HEK293 (cell line): ENCODE data around the gene NEMP1.
"Not testable (repeated sequence)": the region's sequence is repeated elsewhere in the genome, so short reads cannot be mapped to it uniquely, and the experiment has no call there.

Experiments
- CTCF ChIA-PET: fragments of 350-600 bp; formaldehyde crosslinking; extraction: SDS; loops from one replicate; lab custom pipeline; 2021; ENCODE audit warnings: antibody characterized with exemption; lab: Yijun Ruan, JAX
- POLR2A ChIA-PET: fragments of 300-600 bp; formaldehyde crosslinking; extraction: SDS; loops from one replicate; lab custom pipeline; 2020; ENCODE audit warnings: antibody characterized with exemption, inconsistent platforms; lab: Yijun Ruan, JAX
- H3K27ac ChIP-seq: fragments of 200-500 bp; sonication (Bioruptor generic); 2 replicates; pipeline ENCODE4 v1.5.1; 2014; ENCODE audit warnings: low read depth, low read length, control low read depth, inconsistent platforms; ENCODE audit errors: extremely low read depth
- H3K36me3 ChIP-seq, 2 experiments: fragments of 200-500 bp in 1 of 2; sonication (Bioruptor generic) in 1 of 2; 1 replicate in 1 of 2; 2 replicates in 1 of 2; pipeline ENCODE4 v1.5.1; 2014 to 2017; ENCODE audit warnings: inconsistent platforms in 2 of 2, low read length in 2 of 2; ENCODE audit not compliant: control insufficient read depth in 2 of 2, insufficient read depth in 1 of 2
- H3K4me1 ChIP-seq: fragments of 200-500 bp; sonication (Bioruptor generic); 2 replicates; pipeline ENCODE4 v1.5.1; 2014; ENCODE audit warnings: mild to moderate bottlenecking, low read length, inconsistent platforms; ENCODE audit not compliant: control insufficient read depth, insufficient read depth
- H3K4me3 ChIP-seq: 2 replicates; pipeline ENCODE4 v1.5.1; 2011; ENCODE audit warnings: low read depth, mild to moderate bottlenecking, control low read depth, low read length, moderate library complexity
- H3K9me3 ChIP-seq: fragments of 200-500 bp; sonication (Bioruptor generic); 2 replicates; pipeline ENCODE4 v1.5.1; 2014; ENCODE audit warnings: low read depth, low read length, inconsistent platforms; ENCODE audit not compliant: control insufficient read depth, insufficient read depth
- EGR2 ChIP-seq: fragments of 450-650 bp; formaldehyde crosslinking; IDR thresholded peaks from 2 replicates; pipeline ENCODE4 v1.5.1; 2016; ENCODE audit warnings: low read depth, missing biosample characterization, missing genetic modification characterization
- KLF7 ChIP-seq: fragments of 450-650 bp; formaldehyde crosslinking; IDR thresholded peaks from 2 replicates; pipeline ENCODE4 v1.5.1; 2016; ENCODE audit warnings: missing biosample characterization, missing genetic modification characterization, borderline replicate concordance
- ZFHX2 ChIP-seq: fragments of 450-650 bp; formaldehyde crosslinking; conservative IDR thresholded peaks from 2 replicates; pipeline ENCODE4 v1.5.1; 2016; ENCODE audit warnings: missing biosample characterization, missing genetic modification characterization
- ZNF121 ChIP-seq: fragments of 450-650 bp; formaldehyde crosslinking; IDR thresholded peaks from 2 replicates; pipeline ENCODE4 v1.5.1; 2016; ENCODE audit warnings: missing biosample characterization, missing genetic modification characterization
- ZNF155 ChIP-seq: fragments of 450-650 bp; formaldehyde crosslinking; IDR thresholded peaks from 2 replicates; pipeline ENCODE4 v1.5.1; 2016; ENCODE audit warnings: missing biosample characterization, missing genetic modification characterization
- ZNF544 ChIP-seq: fragments of 450-650 bp; formaldehyde crosslinking; IDR thresholded peaks from 2 replicates; pipeline ENCODE4 v1.5.0; 2017; ENCODE audit warnings: missing biosample characterization, missing genetic modification characterization
- ZNF629 ChIP-seq: fragments of 450-650 bp; formaldehyde crosslinking; IDR thresholded peaks from 2 replicates; pipeline ENCODE4 v1.5.1; 2017; ENCODE audit warnings: missing biosample characterization, missing genetic modification characterization
- ZSCAN16 ChIP-seq: fragments of 450-650 bp; formaldehyde crosslinking; IDR thresholded peaks from 2 replicates; pipeline ENCODE4 v1.5.1; 2016; ENCODE audit warnings: missing biosample characterization, missing genetic modification characterization
- ZXDB ChIP-seq: fragments of 450-650 bp; formaldehyde crosslinking; IDR thresholded peaks from 2 replicates; pipeline ENCODE4 v1.5.1; 2016; ENCODE audit warnings: missing biosample characterization, missing genetic modification characterization
- TF ChIP-seq, protein P1 (sequence below): fragments of 450-650 bp; formaldehyde crosslinking; IDR thresholded peaks from 2 replicates; pipeline ENCODE4 v1.5.1; 2016; ENCODE audit warnings: missing biosample characterization, missing genetic modification characterization
- TF ChIP-seq, protein P2 (sequence below): fragments of 450-650 bp; formaldehyde crosslinking; IDR thresholded peaks from 2 replicates; pipeline ENCODE4 v1.5.1; 2017; ENCODE audit warnings: missing biosample characterization, missing genetic modification characterization
- TF ChIP-seq, protein P3 (sequence below): fragments of 450-650 bp; formaldehyde crosslinking; IDR thresholded peaks from 2 replicates; pipeline ENCODE4 v1.5.1; 2016; ENCODE audit warnings: missing biosample characterization, missing genetic modification characterization
- TF ChIP-seq, protein P4 (sequence below): fragments of 450-650 bp; formaldehyde crosslinking; conservative IDR thresholded peaks from 2 replicates; pipeline ENCODE4 v1.5.1; 2016; ENCODE audit warnings: low read depth, missing biosample characterization, missing genetic modification characterization

The NEMP1 gene

DNA sequence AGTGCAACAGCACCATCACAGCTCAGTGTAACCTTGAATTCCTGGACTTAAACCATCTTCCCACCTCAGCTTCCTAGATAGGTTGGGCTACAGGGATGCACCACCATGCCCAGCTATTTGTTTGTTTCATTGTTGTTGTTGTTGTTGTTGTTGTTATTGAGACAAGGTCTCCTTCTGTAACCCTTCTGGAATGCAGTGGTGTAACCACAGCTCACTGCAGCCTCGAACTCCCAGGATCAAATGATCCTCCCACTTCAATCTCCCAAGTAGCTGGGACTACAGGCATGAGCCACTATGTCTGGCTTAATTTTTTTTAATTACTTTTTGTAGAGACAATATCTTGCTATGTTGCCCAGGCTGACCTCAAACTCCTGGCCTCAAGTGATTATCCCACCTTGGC, 1.2 kb upstream of the NEMP1 start:
- Histone ChIP-seq H3K9me3 (no peaks in the 10 kb centered on the region), H3K27ac (peak overlapping the region; percentile 42; the same call in 1 of the 2 replicates), H3K4me1 (peaks cover 3% of the 10 kb centered on the region), H3K36me3 (peaks cover 8 to 15% of the 10 kb centered on the region in 2 experiments), H3K4me3 (no peak overlapping the region)
- TF ChIP-seq, protein P1, sequence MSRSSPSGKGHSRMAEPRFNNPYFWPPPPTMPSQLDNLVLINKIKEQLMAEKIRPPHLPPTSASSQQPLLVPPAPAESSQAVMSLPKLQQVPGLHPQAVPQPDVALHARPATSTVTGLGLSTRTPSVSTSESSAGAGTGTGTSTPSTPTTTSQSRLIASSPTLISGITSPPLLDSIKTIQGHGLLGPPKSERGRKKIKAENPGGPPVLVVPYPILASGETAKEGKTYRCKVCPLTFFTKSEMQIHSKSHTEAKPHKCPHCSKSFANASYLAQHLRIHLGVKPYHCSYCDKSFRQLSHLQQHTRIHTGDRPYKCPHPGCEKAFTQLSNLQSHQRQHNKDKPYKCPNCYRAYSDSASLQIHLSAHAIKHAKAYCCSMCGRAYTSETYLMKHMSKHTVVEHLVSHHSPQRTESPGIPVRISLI (tag by site-specific recombination): 0 out of 2 replicates have a peak, but pooled peaks have one; percentile 28
- TF ChIP-seq ZFHX2 (tag by site-specific recombination): peak; percentile 21; the same call in 1 of the 2 replicates
- TF ChIP-seq, protein P2, sequence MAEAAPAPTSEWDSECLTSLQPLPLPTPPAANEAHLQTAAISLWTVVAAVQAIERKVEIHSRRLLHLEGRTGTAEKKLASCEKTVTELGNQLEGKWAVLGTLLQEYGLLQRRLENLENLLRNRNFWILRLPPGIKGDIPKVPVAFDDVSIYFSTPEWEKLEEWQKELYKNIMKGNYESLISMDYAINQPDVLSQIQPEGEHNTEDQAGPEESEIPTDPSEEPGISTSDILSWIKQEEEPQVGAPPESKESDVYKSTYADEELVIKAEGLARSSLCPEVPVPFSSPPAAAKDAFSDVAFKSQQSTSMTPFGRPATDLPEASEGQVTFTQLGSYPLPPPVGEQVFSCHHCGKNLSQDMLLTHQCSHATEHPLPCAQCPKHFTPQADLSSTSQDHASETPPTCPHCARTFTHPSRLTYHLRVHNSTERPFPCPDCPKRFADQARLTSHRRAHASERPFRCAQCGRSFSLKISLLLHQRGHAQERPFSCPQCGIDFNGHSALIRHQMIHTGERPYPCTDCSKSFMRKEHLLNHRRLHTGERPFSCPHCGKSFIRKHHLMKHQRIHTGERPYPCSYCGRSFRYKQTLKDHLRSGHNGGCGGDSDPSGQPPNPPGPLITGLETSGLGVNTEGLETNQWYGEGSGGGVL (tag by site-specific recombination): no peak
- ChIA-PET POLR2A (interaction anchor here (1.1 to 4.2 kb wide), 4 partner anchors 9 to 48 kb away, joined by 7 to 53 read pairs (median 26); partner anchors contain the start of genes LRP1, NAB2 and STAT6), CTCF (interaction anchor here (0.6 to 4.5 kb wide), 13 partner anchors 9 to 228 kb away, joined by 3 to 35 read pairs (median 5); partner anchors contain the start of genes NAB2 and STAT6)

DNA sequence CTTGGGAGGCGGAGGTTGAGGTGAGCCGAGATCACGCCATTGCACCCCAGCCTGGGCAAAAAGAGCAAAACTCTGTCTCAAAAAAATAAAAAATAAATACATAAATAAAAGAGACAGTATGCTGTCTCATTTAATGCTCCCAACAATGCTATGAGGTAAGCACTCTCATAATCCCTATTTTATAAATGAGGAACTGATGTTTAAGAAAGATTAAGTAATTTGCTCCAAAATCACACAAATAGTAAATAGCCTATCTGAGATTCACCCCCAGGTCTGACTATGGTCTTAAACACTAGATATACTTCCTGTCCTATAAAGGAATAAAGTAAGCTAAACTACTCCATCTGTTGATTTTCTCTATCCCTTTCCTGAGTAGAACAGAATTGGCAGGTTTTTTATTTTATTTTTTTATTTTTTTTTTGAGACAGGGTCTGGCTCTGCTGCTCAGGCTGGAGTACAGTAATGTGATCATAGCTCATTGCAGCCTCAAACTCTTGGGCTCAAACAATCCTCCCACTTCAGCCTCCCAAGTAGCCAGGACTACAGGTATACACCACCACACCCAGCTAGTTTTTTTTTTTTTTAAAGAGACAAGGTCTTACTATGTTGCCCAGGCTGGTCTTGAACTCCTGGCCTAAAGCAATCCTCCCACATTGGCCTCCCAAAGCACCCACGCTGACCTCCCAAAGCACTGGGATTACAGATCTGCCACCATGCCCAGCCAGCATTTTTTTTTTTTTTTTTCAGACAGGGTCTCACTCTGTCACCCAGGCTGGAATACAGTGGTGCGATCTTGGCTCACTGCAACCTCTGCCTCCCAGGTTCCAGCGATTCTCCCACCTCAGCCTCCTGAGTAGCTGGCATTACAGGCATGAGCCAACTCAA, 4.8 kb downstream of the NEMP1 start:
- H3K4me1 ChIP-seq, H3K4me3 ChIP-seq, H3K27ac ChIP-seq, H3K9me3 ChIP-seq: not testable (repeated sequence)
- CTCF ChIA-PET: interaction anchor here (0.6 to 6.5 kb wide), 15 partner anchors 17 to 203 kb away, joined by 3 to 135 read pairs (median 4); partner anchors contain the start of gene STAT6
- TF ChIP-seq ZFHX2 (tag by site-specific recombination) (0 out of 2 replicates have a peak, but pooled peaks have one; percentile 7), ZNF121 (tag by site-specific recombination) (peak; percentile 70), EGR2 (tag by site-specific recombination) (peak; percentile 49; the same call in 1 of the 2 replicates), ZXDB (tag by site-specific recombination) (0 out of 2 replicates have a peak, but pooled peaks have one; percentile 18)
- TF ChIP-seq, protein P1 (tag by site-specific recombination): peak; percentile 93; the same call in 1 of the 2 replicates
- POLR2A ChIA-PET: interaction anchor here (0.6 to 2.3 kb wide), 4 partner anchors 26 to 54 kb away, joined by 3 to 9 read pairs (median 4); partner anchors contain the start of gene LRP1
- H3K36me3 ChIP-seq: peaks cover 46 to 52% of the 10 kb centered on the region in 2 experiments

DNA sequence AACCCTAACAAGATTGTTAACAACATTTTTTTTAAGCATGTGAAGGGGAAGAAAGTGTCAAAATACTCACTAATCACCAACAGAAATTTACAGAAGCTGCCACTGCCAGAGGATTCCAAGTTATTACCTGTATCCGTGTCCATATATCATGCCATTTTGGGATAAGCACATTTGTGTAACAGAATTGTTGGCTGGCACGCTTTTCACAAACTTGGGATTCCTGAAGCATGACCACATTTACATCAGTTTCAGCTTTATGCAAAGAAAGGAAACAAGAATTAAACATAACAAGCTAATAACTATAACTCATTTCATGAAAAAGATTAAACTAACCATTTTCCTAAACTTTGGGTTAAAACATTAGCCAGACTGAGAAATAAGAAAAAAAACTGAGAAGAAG, 5.9 kb downstream of the NEMP1 start:
- ChIA-PET CTCF (interaction anchor here (0.6 to 6.5 kb wide), 12 partner anchors 8 to 166 kb away, joined by 3 to 135 read pairs (median 4); partner anchors contain the start of gene STAT6), POLR2A (interaction anchor here (1.3 kb wide), 1 partner anchor 55 kb away, joined by 3 read pairs; the partner anchor contains the start of gene LRP1)
- Histone ChIP-seq H3K9me3 (no peaks in the 10 kb centered on the region), H3K36me3 (peaks cover 57 to 64% of the 10 kb centered on the region in 2 experiments), H3K4me3 (no peak overlapping the region), H3K27ac (no peak overlapping the region), H3K4me1 (no peaks in the 10 kb centered on the region)
- TF ChIP-seq KLF7 (no peak), ZNF544 (tag by site-specific recombination) (no peak), ZNF629 (tag by site-specific recombination) (no peak), ZNF155 (tag by site-specific recombination) (no peak), ZFHX2 (tag by site-specific recombination) (no peak), ZSCAN16 (tag by site-specific recombination) (no peak)
- TF ChIP-seq, protein P3, sequence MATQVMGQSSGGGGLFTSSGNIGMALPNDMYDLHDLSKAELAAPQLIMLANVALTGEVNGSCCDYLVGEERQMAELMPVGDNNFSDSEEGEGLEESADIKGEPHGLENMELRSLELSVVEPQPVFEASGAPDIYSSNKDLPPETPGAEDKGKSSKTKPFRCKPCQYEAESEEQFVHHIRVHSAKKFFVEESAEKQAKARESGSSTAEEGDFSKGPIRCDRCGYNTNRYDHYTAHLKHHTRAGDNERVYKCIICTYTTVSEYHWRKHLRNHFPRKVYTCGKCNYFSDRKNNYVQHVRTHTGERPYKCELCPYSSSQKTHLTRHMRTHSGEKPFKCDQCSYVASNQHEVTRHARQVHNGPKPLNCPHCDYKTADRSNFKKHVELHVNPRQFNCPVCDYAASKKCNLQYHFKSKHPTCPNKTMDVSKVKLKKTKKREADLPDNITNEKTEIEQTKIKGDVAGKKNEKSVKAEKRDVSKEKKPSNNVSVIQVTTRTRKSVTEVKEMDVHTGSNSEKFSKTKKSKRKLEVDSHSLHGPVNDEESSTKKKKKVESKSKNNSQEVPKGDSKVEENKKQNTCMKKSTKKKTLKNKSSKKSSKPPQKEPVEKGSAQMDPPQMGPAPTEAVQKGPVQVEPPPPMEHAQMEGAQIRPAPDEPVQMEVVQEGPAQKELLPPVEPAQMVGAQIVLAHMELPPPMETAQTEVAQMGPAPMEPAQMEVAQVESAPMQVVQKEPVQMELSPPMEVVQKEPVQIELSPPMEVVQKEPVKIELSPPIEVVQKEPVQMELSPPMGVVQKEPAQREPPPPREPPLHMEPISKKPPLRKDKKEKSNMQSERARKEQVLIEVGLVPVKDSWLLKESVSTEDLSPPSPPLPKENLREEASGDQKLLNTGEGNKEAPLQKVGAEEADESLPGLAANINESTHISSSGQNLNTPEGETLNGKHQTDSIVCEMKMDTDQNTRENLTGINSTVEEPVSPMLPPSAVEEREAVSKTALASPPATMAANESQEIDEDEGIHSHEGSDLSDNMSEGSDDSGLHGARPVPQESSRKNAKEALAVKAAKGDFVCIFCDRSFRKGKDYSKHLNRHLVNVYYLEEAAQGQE (tag by site-specific recombination): no peak
- TF ChIP-seq, protein P4, sequence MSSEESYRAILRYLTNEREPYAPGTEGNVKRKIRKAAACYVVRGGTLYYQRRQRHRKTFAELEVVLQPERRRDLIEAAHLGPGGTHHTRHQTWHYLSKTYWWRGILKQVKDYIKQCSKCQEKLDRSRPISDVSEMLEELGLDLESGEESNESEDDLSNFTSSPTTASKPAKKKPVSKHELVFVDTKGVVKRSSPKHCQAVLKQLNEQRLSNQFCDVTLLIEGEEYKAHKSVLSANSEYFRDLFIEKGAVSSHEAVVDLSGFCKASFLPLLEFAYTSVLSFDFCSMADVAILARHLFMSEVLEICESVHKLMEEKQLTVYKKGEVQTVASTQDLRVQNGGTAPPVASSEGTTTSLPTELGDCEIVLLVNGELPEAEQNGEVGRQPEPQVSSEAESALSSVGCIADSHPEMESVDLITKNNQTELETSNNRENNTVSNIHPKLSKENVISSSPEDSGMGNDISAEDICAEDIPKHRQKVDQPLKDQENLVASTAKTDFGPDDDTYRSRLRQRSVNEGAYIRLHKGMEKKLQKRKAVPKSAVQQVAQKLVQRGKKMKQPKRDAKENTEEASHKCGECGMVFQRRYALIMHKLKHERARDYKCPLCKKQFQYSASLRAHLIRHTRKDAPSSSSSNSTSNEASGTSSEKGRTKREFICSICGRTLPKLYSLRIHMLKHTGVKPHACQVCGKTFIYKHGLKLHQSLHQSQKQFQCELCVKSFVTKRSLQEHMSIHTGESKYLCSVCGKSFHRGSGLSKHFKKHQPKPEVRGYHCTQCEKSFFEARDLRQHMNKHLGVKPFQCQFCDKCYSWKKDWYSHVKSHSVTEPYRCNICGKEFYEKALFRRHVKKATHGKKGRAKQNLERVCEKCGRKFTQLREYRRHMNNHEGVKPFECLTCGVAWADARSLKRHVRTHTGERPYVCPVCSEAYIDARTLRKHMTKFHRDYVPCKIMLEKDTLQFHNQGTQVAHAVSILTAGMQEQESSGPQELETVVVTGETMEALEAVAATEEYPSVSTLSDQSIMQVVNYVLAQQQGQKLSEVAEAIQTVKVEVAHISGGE: no peak
